Aorta (tissue), 5 donors: ENCODE data around the gene TSACC. TPM values are rescaled to one million over a fixed set of nuclear protein-coding genes. Genes with fewer than 3 reads are reported as not detected.

Experiments used
- ATAC-seq: fragments of 200-7000 bp; cut with Tn5 transposase; one replicate; pipeline ENCODE4 v1.9.1; 2022; ENCODE audit warnings: moderate library complexity; ENCODE audit not compliant: low FRiP score
- DNase-seq, 2 donors: peaks; one replicate each; pipeline ENCODE4 v3.0.0-alpha.2; 2020
- H3K27ac ChIP-seq, 2 donors: one replicate each; pipeline ENCODE4 v1.5.1; 2013; ENCODE audit warnings: low read length in 2 of 2, mild to moderate bottlenecking in 2 of 2, moderate library complexity in 2 of 2, control low read depth in 1 of 2, inconsistent platforms in 1 of 2, low read depth in 1 of 2
- H3K27me3 ChIP-seq, 2 donors: one replicate each; pipeline ENCODE4 v1.6.1; 2013; ENCODE audit warnings: control low read depth in 1 of 2, low read length in 1 of 2, mild to moderate bottlenecking in 1 of 2, moderate library complexity in 1 of 2; ENCODE audit not compliant: insufficient read depth in 2 of 2, control insufficient read depth in 1 of 2
- H3K36me3 ChIP-seq, 2 donors: one replicate each; pipeline ENCODE4 v1.6.1; 2013; ENCODE audit warnings: control low read depth in 1 of 2, low read length in 1 of 2, mild to moderate bottlenecking in 1 of 2; ENCODE audit not compliant: insufficient read depth in 2 of 2, control insufficient read depth in 1 of 2
- H3K4me1 ChIP-seq, 2 donors: one replicate each; pipeline ENCODE4 v1.6.1; 2013; ENCODE audit warnings: low read length in 2 of 2, control low read depth in 1 of 2, mild to moderate bottlenecking in 1 of 2, moderate library complexity in 1 of 2; ENCODE audit not compliant: insufficient read depth in 2 of 2, control insufficient read depth in 1 of 2
- H3K4me3 ChIP-seq, 2 donors: one replicate each; pipeline ENCODE4 v1.5.1; 2013; ENCODE audit warnings: low read length in 2 of 2, control low read depth in 1 of 2, mild to moderate bottlenecking in 1 of 2
- H3K9me3 ChIP-seq: one replicate; pipeline ENCODE4 v1.6.1; 2013; ENCODE audit warnings: mild to moderate bottlenecking, low read length; ENCODE audit not compliant: control insufficient read depth
- WGBS, 2 donors: extraction: QIAGEN DNeasy Blood & Tissue Kit; methylation state at CpG; one replicate each; pipeline ENCODE4 v1.1.7; 2013; 5-methylcytosine and 5-hydroxymethylcytosine counted together
- intact Hi-C, 2 donors: fragments of 100-400 bp; cut with DNase I; formaldehyde crosslinking; loops; one replicate each; pipeline versions ENCODE4 v1.14.2 to v1.15.0; 2022
- long read RNA-seq, 2 donors: library from polyadenylated mRNA; unstranded; transcript quantifications; one replicate each; pipeline ENCODE4 v2.0.0, GENCODE V29; 2020 to 2021
- polyA plus RNA-seq, 2 donors: library from polyadenylated mRNA; stranded (reverse); fragments of 200-250 nt; gene quantifications; one replicate each; pipeline ENCODE4 v1.2.3, GENCODE V29; 2013
- total RNA-seq, 2 donors: library from RNA; stranded (reverse); fragmentation: NEBNext Ultra II Directional; extraction: Animal tissue kit (Norgen Biotek cat#: 25700); gene quantifications; one replicate each; pipeline ENCODE4 v1.2.1, GENCODE V29; 2021
- donor health status: healthy with polysubstance abuse.
- donor health status: Bipolar disorder and iron deficiency.
- donor health status: DM: no; HTN: no; CAD: no.
- donor health status: DM: no; HTN: no; CAD: no.
- donor health status: DM: yes; HTN: yes; CAD: no.

The TSACC gene
- total RNA-seq (not detected), polyA plus RNA-seq (not detected)
- long read RNA-seq, donor 1: 0 reads
- long read RNA-seq, donor 2: 0 reads

- Histone ChIP-seq H3K27ac (peak within 1 kb of the TSS in 1 of 2 donors; percentile 30), H3K4me1 (peaks cover 0 to 9% of the 10 kb centered on the region in 2 donors), H3K4me3 (peak within 1 kb of the TSS; percentile 42 to 81), H3K9me3 (no peaks in the 10 kb centered on the region), H3K36me3 (no peaks in the 10 kb centered on the region), H3K27me3 (no peaks in the 10 kb centered on the region)
- intact Hi-C loops: no loop called here
- DNase-seq: peak; percentile 99 to 100
- 0% methylated on average over 47 of the region's 47 CpGs for WGBS, 2 donors
- ATAC-seq: peak; percentile 99
Observed at GRCh38 chr1:156338180-156338976, at the start of gene TSACC, which contains the start of gene CCT3. Gene TSACC (plus strand): TSS chr1:156338526. CDS start chr1:156339758, 1,232 bp downstream. Gene CCT3 (minus strand): TSS chr1:156338292. CDS start chr1:156338184, 108 bp downstream.

- no peaks in the 10 kb centered on the region for H3K27me3 ChIP-seq
- no peaks in the 10 kb centered on the region for H3K9me3 ChIP-seq
- intact Hi-C loops: no loop called here
- no peaks in the 10 kb centered on the region for H3K4me1 ChIP-seq
- no peak overlapping the region for H3K4me3 ChIP-seq
- no peaks in the 10 kb centered on the region for H3K36me3 ChIP-seq
- no peak for ATAC-seq
- no peak overlapping the region for H3K27ac ChIP-seq
- no peak for DNase-seq
Observed at GRCh38 chr1:156289857-156290256, 48.5 kb upstream of the TSACC start.

- intact Hi-C loops: no loop called here
- Histone ChIP-seq H3K4me1 (no peaks in the 10 kb centered on the region), H3K27ac (peak overlapping the region; percentile 33 to 77), H3K27me3 (no peaks in the 10 kb centered on the region), H3K9me3 (no peaks in the 10 kb centered on the region), H3K4me3 (peak overlapping the region; percentile 33 to 70), H3K36me3 (no peaks in the 10 kb centered on the region)
- DNase-seq: peak; percentile 95 to 98
- 3% methylated on average over 37 of the region's 37 CpGs for WGBS, 2 donors
- ATAC-seq: peak; percentile 95
Observed at GRCh38 chr1:156291226-156292061, 46.9 kb upstream of the TSACC start.

- no peaks in the 10 kb centered on the region for H3K4me1 ChIP-seq
- ATAC-seq (no peak), DNase-seq (peak in 1 of 2 donors; percentile 53)
- no peak overlapping the region for H3K27ac ChIP-seq
- WGBS, 2 donors: 89 to 91% methylated on average over 8 of the region's 8 CpGs
- H3K9me3 ChIP-seq: no peaks in the 10 kb centered on the region
- no peaks in the 10 kb centered on the region for H3K27me3 ChIP-seq
- H3K36me3 ChIP-seq: no peaks in the 10 kb centered on the region
- H3K4me3 ChIP-seq: no peak overlapping the region
- intact Hi-C loops: no loop called here
Observed at GRCh38 chr1:156293098-156293434, 45.3 kb upstream of the TSACC start.

GRCh38 chr1:156293895-156294294 lies 44.4 kb upstream of the TSACC start:
- Histone ChIP-seq H3K36me3 (no peaks in the 10 kb centered on the region), H3K4me3 (no peak overlapping the region), H3K9me3 (no peaks in the 10 kb centered on the region), H3K27me3 (no peaks in the 10 kb centered on the region), H3K27ac (no peak overlapping the region), H3K4me1 (no peaks in the 10 kb centered on the region)
- intact Hi-C loops: no loop called here
- 87 to 91% methylated on average over 9 of the region's 9 CpGs for WGBS, 2 donors
- no peak for DNase-seq
- ATAC-seq: no peak

- H3K4me3 ChIP-seq: peak within 1 kb of the TSS; percentile 50 to 76
- peak within 1 kb of the TSS in 1 of 2 donors; percentile 42 for H3K27ac ChIP-seq
- H3K9me3 ChIP-seq: no peaks in the 10 kb centered on the region
- WGBS, 2 donors: 0 to 1% methylated on average over 17 of the region's 17 CpGs
- peak; percentile 4 for ATAC-seq
- DNase-seq: peak; percentile 85 to 89
- intact Hi-C loops: no loop called here
- H3K36me3 ChIP-seq: no peaks in the 10 kb centered on the region
- H3K4me1 ChIP-seq: no peaks in the 10 kb centered on the region
- no peaks in the 10 kb centered on the region for H3K27me3 ChIP-seq
Observed at GRCh38 chr1:156295391-156295947, 42.9 kb upstream of the TSACC start, which contains the start of gene GLMP. Gene GLMP (minus strand): TSS chr1:156295679. CDS start chr1:156295645, 34 bp downstream.

GRCh38 chr1:156298852-156299357 lies 39.4 kb upstream of the TSACC start, which contains the start of gene VHLL:
Gene VHLL (minus strand): TSS chr1:156299307. CDS start chr1:156299189, 118 bp downstream.
- DNase-seq (peak in 1 of 2 donors; percentile 67), ATAC-seq (no peak)
- intact Hi-C loops: no loop called here
- no peaks in the 10 kb centered on the region for H3K27me3 ChIP-seq
- no peak within 1 kb of the TSS for H3K4me3 ChIP-seq
- no peaks in the 10 kb centered on the region for H3K36me3 ChIP-seq
- no peak within 1 kb of the TSS for H3K27ac ChIP-seq
- no peaks in the 10 kb centered on the region for H3K4me1 ChIP-seq
- no peaks in the 10 kb centered on the region for H3K9me3 ChIP-seq
- WGBS, 2 donors: 89% methylated on average over 19 of the region's 19 CpGs

- 92 to 94% methylated on average over 2 to 4 of the region's 4 CpGs for WGBS, 2 donors
- ATAC-seq (no peak), DNase-seq (no peak)
Observed at GRCh38 chr1:156303241-156303640, 35.1 kb upstream of the TSACC start.

More at GRCh38 chr1:156303241-156303640, 35.1 kb upstream of the TSACC start:
- Histone ChIP-seq H3K27ac (no peak overlapping the region), H3K9me3 (no peaks in the 10 kb centered on the region), H3K4me3 (no peak overlapping the region), H3K36me3 (no peaks in the 10 kb centered on the region), H3K27me3 (no peaks in the 10 kb centered on the region), H3K4me1 (no peaks in the 10 kb centered on the region)
- intact Hi-C loops: no loop called here
